ENCODE data around the gene RRP8.

Gene RRP8

GRCh38 chr11:6603287-6604080 is at the start of gene RRP8, which contains the start of gene ILK:
Gene RRP8, minus strand, starts transcription at chr11:6603616. Its CDS starts 114 bp downstream, at chr11:6603502.
Gene ILK, plus strand, starts transcription at chr11:6603774. Its CDS starts 498 bp downstream, at chr11:6604272.
- peak; percentile 89 for DNase-seq

- DNase-seq = no peak
Observed at GRCh38 chr11:6653097-6653496, 49.7 kb upstream of the RRP8 start.

GRCh38 chr11:6652182-6652581 is 48.8 kb upstream of the RRP8 start:
- no peak for DNase-seq

- DNase-seq = no peak
Observed at GRCh38 chr11:6650980-6651379, 47.6 kb upstream of the RRP8 start.

- DNase-seq = no peak
Observed at GRCh38 chr11:6650104-6650503, 46.7 kb upstream of the RRP8 start.

- DNase-seq = no peak
Observed at GRCh38 chr11:6648501-6648900, 45.1 kb upstream of the RRP8 start.

- no peak for DNase-seq
Observed at GRCh38 chr11:6647836-6648235, 44.4 kb upstream of the RRP8 start.

- DNase-seq = no peak
Observed at GRCh38 chr11:6646918-6647679, 43.7 kb upstream of the RRP8 start.

- no peak for DNase-seq
Observed at GRCh38 chr11:6646576-6646917, 43.1 kb upstream of the RRP8 start.

GRCh38 chr11:6646071-6646470 is 42.7 kb upstream of the RRP8 start:
- no peak for DNase-seq

- no peak for DNase-seq
Observed at GRCh38 chr11:6642957-6643356, 39.5 kb upstream of the RRP8 start.

- DNase-seq = no peak
Observed at GRCh38 chr11:6640985-6641701, 37.7 kb upstream of the RRP8 start.

- no peak for DNase-seq
Observed at GRCh38 chr11:6640036-6640984, 36.9 kb upstream of the RRP8 start.

GRCh38 chr11:6638429-6638828 is 35.0 kb upstream of the RRP8 start:
- DNase-seq = no peak

- DNase-seq = no peak
Observed at GRCh38 chr11:6637871-6638270, 34.5 kb upstream of the RRP8 start.

- DNase-seq = no peak
Observed at GRCh38 chr11:6636480-6636879, 33.1 kb upstream of the RRP8 start.

- DNase-seq = no peak
Observed at GRCh38 chr11:6635082-6635932, 31.9 kb upstream of the RRP8 start.

- DNase-seq = no peak
Observed at GRCh38 chr11:6634534-6634933, 31.1 kb upstream of the RRP8 start.

GRCh38 chr11:6633422-6634408 is 30.3 kb upstream of the RRP8 start:
- no peak for DNase-seq

Measured in NCI-H1092 treated with DMSO at 0.1 percent for 48 hours (cell line).